Coronary artery (tissue), 2 donors: ENCODE results near the gene MRPL20.

ENCODE experiments used
- DNase-seq: peaks from one replicate; pipeline ENCODE4 v3.0.0-alpha.2; 2017; ENCODE audit warnings: low spot score
- H3K27ac ChIP-seq, 2 donors: fragments of 200-600 bp; sonication (generic); one replicate each; pipeline ENCODE4 v1.5.1; 2016 to 2019
- H3K4me3 ChIP-seq: fragments of 200-600 bp; sonication (generic); 2 replicates; pipeline ENCODE4 v1.5.1; 2016; ENCODE audit warnings: mild to moderate bottlenecking, moderate library complexity
- TF ChIP-seq, protein P1 (sequence below): fragments of 200-600 bp; sonication (generic); IDR thresholded peaks from one replicate; pipeline ENCODE4 v1.5.1; 2019; ENCODE audit warnings: antibody characterized with exemption

The MRPL20 gene

DNA sequence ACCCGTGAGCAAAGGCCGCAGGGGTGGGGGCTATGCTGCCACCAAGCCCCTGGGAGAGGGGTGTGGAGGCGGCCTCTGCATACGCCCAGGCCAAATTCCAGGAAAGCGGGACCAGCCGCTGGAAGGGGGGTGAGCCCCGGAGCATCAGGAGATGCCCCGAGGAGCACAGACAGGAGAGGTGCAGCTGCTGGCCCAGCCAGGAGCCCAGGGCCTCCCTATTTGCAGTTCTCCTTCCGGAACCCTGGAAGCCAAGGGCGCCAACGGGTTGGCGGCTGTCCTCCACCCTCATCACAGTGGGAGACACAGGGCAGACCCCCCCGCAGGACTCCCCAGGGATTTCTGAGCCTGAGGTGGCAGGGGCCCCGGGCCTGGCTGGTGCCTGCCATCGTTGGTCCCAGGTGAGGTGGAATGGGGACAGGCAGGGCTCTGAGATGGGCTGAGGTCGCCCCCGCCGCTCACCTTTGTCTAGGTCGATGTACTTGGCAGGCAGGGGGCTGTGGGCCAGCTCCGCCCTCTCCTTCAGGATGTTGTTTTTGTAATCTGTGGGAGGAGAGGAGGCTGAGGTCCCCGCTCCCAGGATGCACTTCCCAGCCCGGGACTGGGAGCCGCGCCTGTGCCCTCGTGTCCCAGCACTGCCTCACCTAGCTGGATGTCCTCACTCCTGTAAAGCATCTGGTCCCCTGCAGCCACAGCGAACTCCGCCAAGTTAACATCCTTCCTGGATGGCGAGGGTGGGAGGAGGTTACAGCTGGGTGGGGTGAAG lies 53.5 kb downstream of the MRPL20 start:
- no peak overlapping the region for H3K4me3 ChIP-seq
- no peak for DNase-seq
- TF ChIP-seq, protein P1, sequence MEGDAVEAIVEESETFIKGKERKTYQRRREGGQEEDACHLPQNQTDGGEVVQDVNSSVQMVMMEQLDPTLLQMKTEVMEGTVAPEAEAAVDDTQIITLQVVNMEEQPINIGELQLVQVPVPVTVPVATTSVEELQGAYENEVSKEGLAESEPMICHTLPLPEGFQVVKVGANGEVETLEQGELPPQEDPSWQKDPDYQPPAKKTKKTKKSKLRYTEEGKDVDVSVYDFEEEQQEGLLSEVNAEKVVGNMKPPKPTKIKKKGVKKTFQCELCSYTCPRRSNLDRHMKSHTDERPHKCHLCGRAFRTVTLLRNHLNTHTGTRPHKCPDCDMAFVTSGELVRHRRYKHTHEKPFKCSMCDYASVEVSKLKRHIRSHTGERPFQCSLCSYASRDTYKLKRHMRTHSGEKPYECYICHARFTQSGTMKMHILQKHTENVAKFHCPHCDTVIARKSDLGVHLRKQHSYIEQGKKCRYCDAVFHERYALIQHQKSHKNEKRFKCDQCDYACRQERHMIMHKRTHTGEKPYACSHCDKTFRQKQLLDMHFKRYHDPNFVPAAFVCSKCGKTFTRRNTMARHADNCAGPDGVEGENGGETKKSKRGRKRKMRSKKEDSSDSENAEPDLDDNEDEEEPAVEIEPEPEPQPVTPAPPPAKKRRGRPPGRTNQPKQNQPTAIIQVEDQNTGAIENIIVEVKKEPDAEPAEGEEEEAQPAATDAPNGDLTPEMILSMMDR = no peak
- peak overlapping the region in 1 of 2 donors; percentile 71 for H3K27ac ChIP-seq

DNA sequence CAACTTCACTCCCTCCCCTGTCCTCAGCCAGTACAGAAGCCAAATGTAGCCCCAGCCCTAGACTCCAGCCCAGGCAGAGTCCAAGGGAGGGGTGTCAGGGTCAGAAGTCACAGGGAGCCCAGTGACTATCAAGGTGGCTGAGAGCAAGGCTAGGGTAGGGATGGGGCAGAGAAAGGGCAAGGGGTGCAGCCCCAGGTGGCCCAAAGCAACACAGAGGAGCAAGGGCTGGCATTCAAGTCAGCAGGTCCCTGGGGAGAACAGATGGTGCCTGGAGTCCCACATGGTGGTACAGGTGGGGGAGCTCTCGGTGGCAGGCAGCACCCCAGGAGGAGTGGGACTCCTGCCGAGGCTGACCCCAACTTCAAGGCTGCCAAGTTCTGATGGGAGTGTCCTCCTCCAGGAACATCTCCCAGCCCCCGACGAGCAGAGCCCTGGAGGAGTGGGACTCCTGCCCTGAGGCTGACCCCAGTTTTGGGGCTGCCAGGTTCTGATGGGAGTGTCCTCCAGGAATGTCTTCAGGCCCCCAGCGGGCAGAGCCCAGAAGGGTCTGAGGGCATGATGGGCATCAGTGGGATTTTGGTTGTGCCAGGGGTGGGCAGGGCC lies 54.2 kb downstream of the MRPL20 start:
- peak overlapping the region in 1 of 2 donors; percentile 71 for H3K27ac ChIP-seq
- DNase-seq = no peak
- TF ChIP-seq, protein P1 = no peak
- H3K4me3 ChIP-seq = no peak overlapping the region
